ENCODE results near the gene ZIC2. TPM values are rescaled to one million over a fixed set of nuclear protein-coding genes. Genes with fewer than 3 reads are reported as not detected.

ZIC2 gene
- total RNA-seq, 2 donors from 2014 or later: not detected

- DNase-seq: no peak
- intact Hi-C loops (cut with DNase I): no loop called here
- peaks cover 20% of the 10 kb centered on the region for H3K4me1 ChIP-seq
- H3K27ac ChIP-seq: no peak overlapping the region
- no peaks in the 10 kb centered on the region for H3K9me3 ChIP-seq
- TF ChIP-seq CTCF (IDR thresholded peaks at IDR 0.05) (no peak), POLR2A (IDR thresholded peaks at IDR 0.05) (no peak)
- peaks cover 6 to 32% of the 10 kb centered on the region in 2 donors for H3K27me3 ChIP-seq
- H3K36me3 ChIP-seq (replicated peaks in 1 of 2; ENCODE audit: insufficient read depth in 1 of 2, low read depth in 2 of 2): no peaks in the 10 kb centered on the region
- ATAC-seq: no peak
- WGBS, 2 donors: 52 to 67% methylated on average over 1 of the region's 1 CpG
- H3K4me3 ChIP-seq: no peak overlapping the region
Measured at GRCh38 chr13:99962242-99962641, 19.3 kb upstream of the ZIC2 start.

GRCh38 chr13:99963816-99964339 lies 17.7 kb upstream of the ZIC2 start:
- WGBS, 2 donors: 37 to 39% methylated on average over 3 of the region's 3 CpGs
- intact Hi-C loops (cut with DNase I): no loop called here
- peaks cover 25% of the 10 kb centered on the region for H3K4me1 ChIP-seq
- TF ChIP-seq CTCF (IDR thresholded peaks at IDR 0.05) (no peak), POLR2A (IDR thresholded peaks at IDR 0.05) (no peak)
- H3K27ac ChIP-seq: no peak overlapping the region
- H3K27me3 ChIP-seq: peaks cover 3 to 23% of the 10 kb centered on the region in 2 donors
- ATAC-seq (no peak), DNase-seq (no peak)
- H3K4me3 ChIP-seq: no peak overlapping the region
- no peaks in the 10 kb centered on the region for H3K36me3 ChIP-seq (replicated peaks in 1 of 2; ENCODE audit: insufficient read depth in 1 of 2, low read depth in 2 of 2)
- H3K9me3 ChIP-seq: no peaks in the 10 kb centered on the region

- DNase-seq (no peak), ATAC-seq (no peak)
- TF ChIP-seq POLR2A (IDR thresholded peaks at IDR 0.05) (no peak), CTCF (IDR thresholded peaks at IDR 0.05) (no peak)
- H3K9me3 ChIP-seq: no peaks in the 10 kb centered on the region
- no peak overlapping the region for H3K4me3 ChIP-seq
- H3K36me3 ChIP-seq (replicated peaks in 1 of 2; ENCODE audit: insufficient read depth in 1 of 2, low read depth in 2 of 2): no peaks in the 10 kb centered on the region
- H3K27me3 ChIP-seq: peaks cover 0 to 26% of the 10 kb centered on the region in 2 donors
- peaks cover 23% of the 10 kb centered on the region for H3K4me1 ChIP-seq
- 68 to 76% methylated on average over 9 of the region's 9 CpGs for WGBS, 2 donors
- H3K27ac ChIP-seq: no peak overlapping the region
- intact Hi-C loops (cut with DNase I): no loop called here
Measured at GRCh38 chr13:99965329-99966000, 16.1 kb upstream of the ZIC2 start.

GRCh38 chr13:99966064-99966805 lies 15.3 kb upstream of the ZIC2 start:
- WGBS, 2 donors: 69 to 74% methylated on average over 8 of the region's 8 CpGs
- no peaks in the 10 kb centered on the region for H3K36me3 ChIP-seq (replicated peaks in 1 of 2; ENCODE audit: insufficient read depth in 1 of 2, low read depth in 2 of 2)
- no peaks in the 10 kb centered on the region for H3K9me3 ChIP-seq
- intact Hi-C loops (cut with DNase I): no loop called here
- ATAC-seq: no peak
- TF ChIP-seq CTCF (IDR thresholded peaks at IDR 0.05) (no peak), POLR2A (IDR thresholded peaks at IDR 0.05) (no peak)
- peaks cover 0 to 23% of the 10 kb centered on the region in 2 donors for H3K27me3 ChIP-seq
- no peak overlapping the region for H3K27ac ChIP-seq
- no peak overlapping the region for H3K4me3 ChIP-seq
- H3K4me1 ChIP-seq: peaks cover 25% of the 10 kb centered on the region
- no peak for DNase-seq
